Effector memory CD4-positive, alpha-beta T cell (primary cell): ENCODE data around the gene ZNF423.

Experiments
- DNase-seq, 3 donors: peaks; one replicate each; pipeline ENCODE4 v3.0.0-alpha.2; 2020
- H3K27ac ChIP-seq: 2 replicates; pipeline ENCODE4 v1.7.0; 2013; ENCODE audit warnings: mild to moderate bottlenecking, low read length, moderate library complexity; ENCODE audit not compliant: insufficient read depth, poor library complexity, severe bottlenecking
- H3K27me3 ChIP-seq: replicated peaks from 2 replicates; pipeline ENCODE4 v1.7.0; 2013; ENCODE audit warnings: mild to moderate bottlenecking, low read length; ENCODE audit not compliant: insufficient read depth, control insufficient read depth, poor library complexity, severe bottlenecking
- H3K36me3 ChIP-seq: 2 replicates; pipeline ENCODE4 v1.7.0; 2013; ENCODE audit warnings: mild to moderate bottlenecking, low read length, moderate library complexity; ENCODE audit not compliant: control insufficient read depth, insufficient read depth
- H3K4me1 ChIP-seq: 2 replicates; pipeline ENCODE4 v1.7.0; 2013; ENCODE audit warnings: low read length, mild to moderate bottlenecking; ENCODE audit not compliant: control insufficient read depth, insufficient read depth, poor library complexity, severe bottlenecking
- H3K4me3 ChIP-seq: 2 replicates; pipeline ENCODE4 v1.7.0; 2013; ENCODE audit warnings: low read length, low read depth, mild to moderate bottlenecking; ENCODE audit not compliant: insufficient read depth, poor library complexity, severe bottlenecking
- H3K9me3 ChIP-seq: 2 replicates; pipeline ENCODE4 v1.7.0; 2013; ENCODE audit warnings: mild to moderate bottlenecking, low read length, moderate library complexity; ENCODE audit not compliant: control insufficient read depth

The ZNF423 gene

GRCh38 chr16:49869731-49870130 lies 13.8 kb upstream of the ZNF423 start:
- H3K36me3 ChIP-seq: no peaks in the 10 kb centered on the region
- no peak overlapping the region for H3K27ac ChIP-seq
- H3K4me1 ChIP-seq: no peaks in the 10 kb centered on the region
- H3K9me3 ChIP-seq: no peaks in the 10 kb centered on the region
- DNase-seq: no peak
- H3K27me3 ChIP-seq: no peaks in the 10 kb centered on the region
- H3K4me3 ChIP-seq: no peak overlapping the region

- Histone ChIP-seq H3K27me3 (no peaks in the 10 kb centered on the region), H3K36me3 (no peaks in the 10 kb centered on the region), H3K9me3 (no peaks in the 10 kb centered on the region), H3K4me3 (no peak overlapping the region), H3K4me1 (no peaks in the 10 kb centered on the region), H3K27ac (no peak overlapping the region)
- DNase-seq: no peak
Measured at GRCh38 chr16:49867796-49868668, 12.1 kb upstream of the ZNF423 start.

GRCh38 chr16:49867234-49867633 lies 11.3 kb upstream of the ZNF423 start:
- H3K9me3 ChIP-seq: no peaks in the 10 kb centered on the region
- no peak for DNase-seq
- H3K4me1 ChIP-seq: no peaks in the 10 kb centered on the region
- no peak overlapping the region for H3K27ac ChIP-seq
- H3K27me3 ChIP-seq: no peaks in the 10 kb centered on the region
- H3K4me3 ChIP-seq: no peak overlapping the region
- no peaks in the 10 kb centered on the region for H3K36me3 ChIP-seq

- H3K27me3 ChIP-seq: no peaks in the 10 kb centered on the region
- H3K36me3 ChIP-seq: no peaks in the 10 kb centered on the region
- H3K4me1 ChIP-seq: no peaks in the 10 kb centered on the region
- H3K4me3 ChIP-seq: no peak overlapping the region
- H3K27ac ChIP-seq: no peak overlapping the region
- H3K9me3 ChIP-seq: no peaks in the 10 kb centered on the region
- DNase-seq: no peak
Measured at GRCh38 chr16:49866595-49867071, 10.7 kb upstream of the ZNF423 start.

- no peaks in the 10 kb centered on the region for H3K9me3 ChIP-seq
- H3K4me3 ChIP-seq: no peak overlapping the region
- no peak overlapping the region for H3K27ac ChIP-seq
- H3K4me1 ChIP-seq: peaks cover 15% of the 10 kb centered on the region
- no peaks in the 10 kb centered on the region for H3K36me3 ChIP-seq
- DNase-seq: no peak
- peaks cover 2% of the 10 kb centered on the region for H3K27me3 ChIP-seq
Measured at GRCh38 chr16:49862694-49863093, 6.8 kb upstream of the ZNF423 start.

- Histone ChIP-seq H3K27me3 (peaks cover 7% of the 10 kb centered on the region), H3K27ac (no peak overlapping the region), H3K4me1 (peaks cover 15% of the 10 kb centered on the region), H3K4me3 (no peak overlapping the region), H3K36me3 (no peaks in the 10 kb centered on the region), H3K9me3 (no peaks in the 10 kb centered on the region)
- no peak for DNase-seq
Measured at GRCh38 chr16:49861299-49861698, 5.4 kb upstream of the ZNF423 start.

GRCh38 chr16:49860593-49860992 lies 4.7 kb upstream of the ZNF423 start:
- peaks cover 7% of the 10 kb centered on the region for H3K27me3 ChIP-seq
- H3K4me3 ChIP-seq: no peak overlapping the region
- H3K36me3 ChIP-seq: no peaks in the 10 kb centered on the region
- H3K9me3 ChIP-seq: no peaks in the 10 kb centered on the region
- H3K4me1 ChIP-seq: peaks cover 15% of the 10 kb centered on the region
- no peak overlapping the region for H3K27ac ChIP-seq
- no peak for DNase-seq

GRCh38 chr16:49859125-49859811 lies 3.4 kb upstream of the ZNF423 start:
- no peak for DNase-seq
- Histone ChIP-seq H3K27me3 (peaks cover 7% of the 10 kb centered on the region), H3K4me1 (peaks cover 20% of the 10 kb centered on the region), H3K9me3 (no peaks in the 10 kb centered on the region), H3K4me3 (no peak overlapping the region), H3K27ac (no peak overlapping the region), H3K36me3 (no peaks in the 10 kb centered on the region)

- Histone ChIP-seq H3K27ac (no peak overlapping the region), H3K4me3 (peak overlapping the region; percentile 39), H3K9me3 (no peaks in the 10 kb centered on the region), H3K36me3 (no peaks in the 10 kb centered on the region), H3K4me1 (peaks cover 20% of the 10 kb centered on the region), H3K27me3 (peaks cover 9% of the 10 kb centered on the region)
- no peak for DNase-seq
Measured at GRCh38 chr16:49858200-49859124, 2.5 kb upstream of the ZNF423 start.
